ENCODE measurements around the gene ADAMTSL3.

ADAMTSL3 gene

DNA sequence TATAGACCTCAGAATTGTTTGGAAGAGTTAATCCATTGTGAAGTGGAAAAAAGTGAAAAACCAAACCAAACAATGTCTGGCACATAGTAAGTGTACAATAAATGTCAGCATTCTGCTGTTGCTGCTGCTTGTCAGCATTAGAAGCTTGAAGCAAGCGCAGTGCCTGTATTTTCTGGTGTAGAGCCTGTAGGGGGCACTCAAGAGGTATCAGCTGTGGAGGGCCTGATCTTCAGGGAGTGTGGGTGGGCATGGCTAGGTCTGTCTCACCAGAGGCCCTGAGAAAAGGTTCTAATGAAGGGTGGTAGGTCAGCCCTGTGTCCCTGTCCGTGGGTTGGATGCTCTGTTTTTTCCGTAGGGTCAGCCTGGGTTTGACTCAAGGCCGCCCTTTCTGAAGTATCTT, 3.6 kb downstream of the ADAMTSL3 start:
- H3K79me2 ChIP-seq (ENCODE audit: insufficient read depth, low read length), result no peaks in the 10 kb centered on the region
- no peak overlapping the region for H3K4me2 ChIP-seq (ENCODE audit: low read depth, low read length, poor library complexity, severe bottlenecking)
- no peak overlapping the region for H3K9ac ChIP-seq (ENCODE audit: low read depth, low read length, poor library complexity, severe bottlenecking)
- H4K20me1 ChIP-seq (ENCODE audit: insufficient read depth, low read length, poor library complexity, severe bottlenecking), result no peaks in the 10 kb centered on the region
- H3K36me3 ChIP-seq (ENCODE audit: insufficient read depth, low read length), result no peaks in the 10 kb centered on the region
- H2AFZ ChIP-seq (ENCODE audit: low read length), result no peak overlapping the region
- no peaks in the 10 kb centered on the region for H3K9me2 ChIP-seq (replicated peaks; ENCODE audit: low read depth, low read length)
- no peaks in the 10 kb centered on the region for H3K4me1 ChIP-seq (ENCODE audit: insufficient read depth, low read length, poor library complexity, severe bottlenecking)
- no peaks in the 10 kb centered on the region; the same call in 1 of the 2 replicates for H3K9me3 ChIP-seq (ENCODE audit: insufficient read depth, low read depth, low read length)
- H3K4me3 ChIP-seq (ENCODE audit: low read length, poor library complexity, severe bottlenecking), result no peak overlapping the region
- no peaks in the 10 kb centered on the region for H3F3A ChIP-seq (ENCODE audit: low read depth)
- TF ChIP-seq EZH2phosphoT487 (IDR thresholded peaks at IDR 0.05; ENCODE audit: borderline replicate concordance) (no peak), CTCF (conservative IDR thresholded peaks at IDR 0.05; ENCODE audit: low read length) (0 out of 2 replicates have a peak, but pooled peaks have one; percentile 25)
- H3K27me3 ChIP-seq (ENCODE audit: insufficient read depth, low read length, poor library complexity, severe bottlenecking), result no peaks in the 10 kb centered on the region

DNA sequence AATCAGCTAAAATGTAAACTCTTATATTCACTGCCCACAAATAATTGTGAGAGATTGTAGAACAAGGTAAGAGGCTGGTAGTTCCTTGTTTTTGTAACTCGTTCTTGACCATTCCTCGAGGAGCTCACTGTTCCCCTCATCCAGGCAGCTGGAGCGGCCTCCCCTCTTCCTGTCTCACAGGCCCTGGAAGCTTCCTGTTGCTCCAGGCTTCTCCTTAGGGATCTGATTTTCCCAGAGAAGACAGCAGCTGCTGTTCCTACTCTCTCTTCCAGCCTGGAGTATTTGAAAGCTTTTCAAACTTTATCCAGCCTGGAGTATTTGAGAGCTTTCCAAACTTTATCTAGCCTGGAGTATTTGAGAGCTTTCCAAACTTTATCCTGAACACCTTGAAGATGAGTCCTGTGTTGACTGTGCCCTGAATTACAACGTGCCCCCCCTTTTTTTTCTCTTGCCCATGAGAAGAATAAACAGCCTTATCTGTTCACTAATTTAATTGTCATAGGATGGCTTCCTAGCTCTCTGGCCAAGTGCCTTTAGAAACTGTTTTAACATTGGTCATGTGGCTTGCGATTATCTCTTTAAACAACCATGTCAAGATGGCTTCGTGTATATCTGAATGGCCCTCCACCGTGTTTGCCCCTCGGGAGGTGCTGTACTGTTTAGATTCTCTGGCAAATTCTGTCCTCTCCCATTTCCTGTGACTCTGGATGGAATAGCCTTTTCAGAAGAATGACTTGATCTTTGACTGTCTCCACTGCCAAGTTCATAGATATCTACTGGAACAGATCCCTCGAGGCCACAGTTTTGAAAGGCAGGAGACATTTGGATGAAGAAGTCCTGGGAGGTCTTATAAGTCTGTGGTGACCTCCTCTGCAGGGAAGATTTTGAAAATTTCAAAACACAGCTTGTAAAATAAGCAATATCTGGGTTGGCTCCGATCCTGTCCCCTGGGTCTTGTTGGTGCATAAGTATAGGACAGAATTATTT, 4.8 kb downstream of the ADAMTSL3 start:
- no peak overlapping the region for H2AFZ ChIP-seq (ENCODE audit: low read length)
- H3K27me3 ChIP-seq (ENCODE audit: insufficient read depth, low read length, poor library complexity, severe bottlenecking), result no peaks in the 10 kb centered on the region
- no peaks in the 10 kb centered on the region for H3F3A ChIP-seq (ENCODE audit: low read depth)
- TF ChIP-seq CTCF (conservative IDR thresholded peaks at IDR 0.05; ENCODE audit: low read length), result no peak
- no peak for TF ChIP-seq EZH2phosphoT487 (IDR thresholded peaks at IDR 0.05; ENCODE audit: borderline replicate concordance)
- no peaks in the 10 kb centered on the region for H3K79me2 ChIP-seq (ENCODE audit: insufficient read depth, low read length)
- H3K4me2 ChIP-seq (ENCODE audit: low read depth, low read length, poor library complexity, severe bottlenecking), result no peak overlapping the region
- H3K9me2 ChIP-seq (replicated peaks; ENCODE audit: low read depth, low read length), result no peaks in the 10 kb centered on the region
- H3K4me3 ChIP-seq (ENCODE audit: low read length, poor library complexity, severe bottlenecking), result no peak overlapping the region
- H3K36me3 ChIP-seq (ENCODE audit: insufficient read depth, low read length), result no peaks in the 10 kb centered on the region
- H3K9me3 ChIP-seq (ENCODE audit: insufficient read depth, low read depth, low read length), result no peaks in the 10 kb centered on the region; the same call in 1 of the 2 replicates
- H3K9ac ChIP-seq (ENCODE audit: low read depth, low read length, poor library complexity, severe bottlenecking), result no peak overlapping the region
- no peaks in the 10 kb centered on the region for H4K20me1 ChIP-seq (ENCODE audit: insufficient read depth, low read length, poor library complexity, severe bottlenecking)
- H3K4me1 ChIP-seq (ENCODE audit: insufficient read depth, low read length, poor library complexity, severe bottlenecking), result no peaks in the 10 kb centered on the region

DNA sequence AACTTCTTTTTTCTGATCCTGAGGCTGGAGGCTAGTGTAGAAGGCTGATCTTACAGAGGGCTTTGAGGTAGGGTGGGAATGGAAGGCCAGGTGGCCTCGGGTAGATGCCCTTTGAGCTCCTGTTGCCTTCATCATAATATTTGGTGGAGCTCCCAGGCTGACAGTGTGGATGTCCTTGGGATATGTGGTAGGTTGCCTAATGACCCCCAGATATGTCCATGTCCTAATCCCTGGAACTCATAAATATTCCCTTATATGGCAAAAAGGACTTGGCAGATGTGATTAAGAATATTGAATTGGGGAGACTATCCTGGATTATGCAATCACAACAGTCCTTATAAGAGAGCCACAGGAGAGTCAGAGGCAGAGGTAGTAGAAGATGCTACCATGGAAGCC, 5.5 kb downstream of the ADAMTSL3 start:
- no peaks in the 10 kb centered on the region for H3F3A ChIP-seq (ENCODE audit: low read depth)
- no peak for TF ChIP-seq EZH2phosphoT487 (IDR thresholded peaks at IDR 0.05; ENCODE audit: borderline replicate concordance)
- no peak for TF ChIP-seq CTCF (conservative IDR thresholded peaks at IDR 0.05; ENCODE audit: low read length)
- H3K36me3 ChIP-seq (ENCODE audit: insufficient read depth, low read length), result no peaks in the 10 kb centered on the region
- H3K79me2 ChIP-seq (ENCODE audit: insufficient read depth, low read length), result no peaks in the 10 kb centered on the region
- no peaks in the 10 kb centered on the region for H3K4me1 ChIP-seq (ENCODE audit: insufficient read depth, low read length, poor library complexity, severe bottlenecking)
- H3K9ac ChIP-seq (ENCODE audit: low read depth, low read length, poor library complexity, severe bottlenecking), result no peak overlapping the region
- no peaks in the 10 kb centered on the region for H4K20me1 ChIP-seq (ENCODE audit: insufficient read depth, low read length, poor library complexity, severe bottlenecking)
- H3K9me3 ChIP-seq (ENCODE audit: insufficient read depth, low read depth, low read length), result no peaks in the 10 kb centered on the region; the same call in 1 of the 2 replicates
- H3K4me2 ChIP-seq (ENCODE audit: low read depth, low read length, poor library complexity, severe bottlenecking), result no peak overlapping the region
- no peaks in the 10 kb centered on the region for H3K27me3 ChIP-seq (ENCODE audit: insufficient read depth, low read length, poor library complexity, severe bottlenecking)
- H3K9me2 ChIP-seq (replicated peaks; ENCODE audit: low read depth, low read length), result no peaks in the 10 kb centered on the region
- H2AFZ ChIP-seq (ENCODE audit: low read length), result no peak overlapping the region
- H3K4me3 ChIP-seq (ENCODE audit: low read length, poor library complexity, severe bottlenecking), result no peak overlapping the region
